Right kidney (tissue), 1 donor: ENCODE results near the gene SYNE1.
"Not testable (repeated sequence)": the region's sequence is repeated elsewhere in the genome, so short reads cannot be mapped to it uniquely, and the experiment has no call there.

Experiments used
- DNase-seq: peaks from one replicate; pipeline ENCODE4 v3.0.0-alpha.2; 2016

The SYNE1 gene

GRCh38 chr6:152566103-152566875 lies 70.9 kb downstream of the SYNE1 start:
- DNase-seq: no peak

GRCh38 chr6:152563177-152563576 lies 74.0 kb downstream of the SYNE1 start:
- DNase-seq: no peak

GRCh38 chr6:152558798-152559197 lies 78.4 kb downstream of the SYNE1 start:
- not testable (repeated sequence) for DNase-seq

GRCh38 chr6:152557502-152557901 lies 79.7 kb downstream of the SYNE1 start:
- DNase-seq: no peak

GRCh38 chr6:152554851-152555250 lies 82.3 kb downstream of the SYNE1 start:
- no peak for DNase-seq

- DNase-seq: peak; percentile 15
Observed at GRCh38 chr6:152552616-152553209, 84.4 kb downstream of the SYNE1 start.

GRCh38 chr6:152543519-152543918 lies 93.6 kb downstream of the SYNE1 start:
- DNase-seq: no peak

GRCh38 chr6:152540381-152540780 lies 96.8 kb downstream of the SYNE1 start:
- DNase-seq: no peak

GRCh38 chr6:152534541-152534940 lies 102.6 kb downstream of the SYNE1 start:
- no peak for DNase-seq

GRCh38 chr6:152532556-152533422 lies 104.4 kb downstream of the SYNE1 start:
- no peak for DNase-seq

GRCh38 chr6:152531659-152532058 lies 105.5 kb downstream of the SYNE1 start:
- DNase-seq: no peak

- no peak for DNase-seq
Observed at GRCh38 chr6:152529369-152529768, 107.8 kb downstream of the SYNE1 start.

GRCh38 chr6:152514120-152514519 lies 123.0 kb downstream of the SYNE1 start:
- DNase-seq: not testable (repeated sequence)

- no peak for DNase-seq
Observed at GRCh38 chr6:152509916-152510315, 127.2 kb downstream of the SYNE1 start.

GRCh38 chr6:152508477-152508876 lies 128.7 kb downstream of the SYNE1 start:
- DNase-seq: no peak

GRCh38 chr6:152503546-152503945 lies 133.6 kb downstream of the SYNE1 start:
- no peak for DNase-seq

- DNase-seq: no peak
Observed at GRCh38 chr6:152502421-152503188, 134.6 kb downstream of the SYNE1 start.

- no peak for DNase-seq
Observed at GRCh38 chr6:152499931-152500330, 137.2 kb downstream of the SYNE1 start.

- DNase-seq: no peak
Observed at GRCh38 chr6:152496731-152497130, 140.4 kb downstream of the SYNE1 start.

- DNase-seq: not testable (repeated sequence)
Observed at GRCh38 chr6:152495456-152495855, 141.7 kb downstream of the SYNE1 start.

- not testable (repeated sequence) for DNase-seq
Observed at GRCh38 chr6:152492281-152492680, 144.9 kb downstream of the SYNE1 start.

GRCh38 chr6:152491501-152491900 lies 145.7 kb downstream of the SYNE1 start:
- DNase-seq: not testable (repeated sequence)
